ENCODE data around the gene TNFAIP6.

TNFAIP6 gene

DNA sequence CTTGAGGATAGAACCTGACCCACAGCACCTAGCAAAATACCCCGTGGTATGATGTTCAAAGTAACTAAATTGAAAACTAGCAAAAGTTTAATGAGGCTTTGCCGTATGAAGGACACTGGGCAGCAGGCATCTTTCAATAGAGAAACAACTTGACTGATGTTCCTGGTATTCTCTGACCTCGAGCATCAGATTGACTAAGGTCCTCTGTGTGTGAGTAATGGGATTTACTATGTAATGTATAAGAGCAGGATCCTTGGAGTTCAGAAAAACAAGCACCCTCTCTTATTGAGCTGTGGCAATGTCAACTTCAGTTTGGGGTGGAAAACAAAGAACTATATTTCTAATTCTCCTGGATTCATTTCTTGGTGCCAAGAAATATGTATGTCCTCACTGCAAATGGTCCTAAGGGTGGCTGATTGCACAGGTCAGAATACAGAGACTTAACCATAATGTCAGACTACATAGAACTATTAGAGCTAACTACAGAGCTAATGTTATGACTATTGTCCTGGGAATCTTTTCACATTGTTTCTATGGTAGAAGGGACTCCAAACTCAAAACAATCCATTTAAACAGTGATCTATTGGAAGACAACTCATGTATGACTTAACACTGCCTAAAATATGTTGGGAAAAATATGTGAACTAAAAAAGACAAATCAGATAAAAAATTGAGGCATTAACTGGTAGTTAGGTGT, 4.4 kb downstream of the TNFAIP6 start:
- TF ChIP-seq, protein P1, sequence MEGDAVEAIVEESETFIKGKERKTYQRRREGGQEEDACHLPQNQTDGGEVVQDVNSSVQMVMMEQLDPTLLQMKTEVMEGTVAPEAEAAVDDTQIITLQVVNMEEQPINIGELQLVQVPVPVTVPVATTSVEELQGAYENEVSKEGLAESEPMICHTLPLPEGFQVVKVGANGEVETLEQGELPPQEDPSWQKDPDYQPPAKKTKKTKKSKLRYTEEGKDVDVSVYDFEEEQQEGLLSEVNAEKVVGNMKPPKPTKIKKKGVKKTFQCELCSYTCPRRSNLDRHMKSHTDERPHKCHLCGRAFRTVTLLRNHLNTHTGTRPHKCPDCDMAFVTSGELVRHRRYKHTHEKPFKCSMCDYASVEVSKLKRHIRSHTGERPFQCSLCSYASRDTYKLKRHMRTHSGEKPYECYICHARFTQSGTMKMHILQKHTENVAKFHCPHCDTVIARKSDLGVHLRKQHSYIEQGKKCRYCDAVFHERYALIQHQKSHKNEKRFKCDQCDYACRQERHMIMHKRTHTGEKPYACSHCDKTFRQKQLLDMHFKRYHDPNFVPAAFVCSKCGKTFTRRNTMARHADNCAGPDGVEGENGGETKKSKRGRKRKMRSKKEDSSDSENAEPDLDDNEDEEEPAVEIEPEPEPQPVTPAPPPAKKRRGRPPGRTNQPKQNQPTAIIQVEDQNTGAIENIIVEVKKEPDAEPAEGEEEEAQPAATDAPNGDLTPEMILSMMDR (IDR thresholded peaks at IDR 0.05; ENCODE audit: low read depth, low read length) = no peak
- no peak overlapping the region for H3K4me3 ChIP-seq (ENCODE audit: low read depth, low read length)

DNA sequence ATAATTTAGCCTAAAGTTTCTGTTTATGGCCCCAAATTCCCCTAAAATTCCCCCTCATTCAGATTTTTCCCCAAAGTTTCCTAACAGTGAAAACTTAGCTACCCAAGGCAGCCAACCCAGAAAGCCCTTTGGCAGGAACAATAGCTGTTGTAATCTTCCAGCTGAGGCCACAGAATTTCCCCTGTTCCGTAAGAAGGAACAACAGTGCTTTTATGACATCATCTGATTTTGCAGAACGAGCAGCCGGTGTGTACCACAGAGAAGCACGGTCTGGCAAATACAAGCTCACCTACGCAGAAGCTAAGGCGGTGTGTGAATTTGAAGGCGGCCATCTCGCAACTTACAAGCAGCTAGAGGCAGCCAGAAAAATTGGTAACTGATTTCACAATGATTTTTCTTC, 6.3 kb downstream of the TNFAIP6 start:
- no peak overlapping the region for H3K4me3 ChIP-seq (ENCODE audit: low read depth, low read length)
- TF ChIP-seq, protein P1 (IDR thresholded peaks at IDR 0.05; ENCODE audit: low read depth, low read length) = no peak

DNA sequence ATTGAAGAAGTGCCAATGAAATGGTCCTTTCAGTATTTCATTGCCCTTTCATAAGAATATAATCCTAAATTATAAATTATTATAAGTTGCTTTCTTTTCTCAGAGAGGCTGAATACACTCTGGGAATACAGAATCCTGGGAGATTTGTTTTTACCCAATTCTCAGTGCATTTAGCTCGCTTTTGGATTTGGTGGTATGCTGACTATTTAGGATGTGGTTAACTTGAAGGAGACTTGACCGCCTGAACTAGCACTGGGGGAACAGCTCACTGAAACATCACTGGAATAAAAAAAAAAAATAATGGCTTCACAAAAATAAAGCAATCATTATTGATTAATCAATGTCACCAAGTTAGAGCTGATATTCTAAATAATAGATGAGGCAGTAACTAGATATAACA, 10.2 kb downstream of the TNFAIP6 start:
- TF ChIP-seq, protein P1 (IDR thresholded peaks at IDR 0.05; ENCODE audit: low read depth, low read length) = no peak

DNA sequence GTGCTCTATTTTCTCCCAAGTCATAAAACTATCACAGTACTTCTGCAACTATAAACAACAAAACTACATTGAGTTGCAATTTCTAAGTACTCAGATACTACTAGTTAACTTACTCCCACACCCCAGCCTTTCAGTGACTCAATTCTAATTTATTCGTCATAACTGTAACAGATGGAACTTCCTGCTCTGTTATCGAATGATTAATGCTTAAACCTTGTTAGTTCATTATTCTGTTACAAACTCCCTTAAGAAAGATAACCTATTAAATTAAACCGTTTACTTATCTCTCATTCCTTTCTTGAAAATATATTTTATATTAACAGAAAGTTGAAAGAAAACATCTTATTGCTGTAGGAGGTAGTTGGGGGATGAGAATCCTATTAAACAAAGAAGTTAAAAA, 17.0 kb downstream of the TNFAIP6 start:
- no peak overlapping the region for H3K4me3 ChIP-seq (ENCODE audit: low read depth, low read length)
- TF ChIP-seq, protein P1 (IDR thresholded peaks at IDR 0.05; ENCODE audit: low read depth, low read length) = no peak

More for the DNA sequence above, 10.2 kb downstream of the TNFAIP6 start:
- H3K4me3 ChIP-seq (ENCODE audit: low read depth, low read length) = no peak overlapping the region

DNA sequence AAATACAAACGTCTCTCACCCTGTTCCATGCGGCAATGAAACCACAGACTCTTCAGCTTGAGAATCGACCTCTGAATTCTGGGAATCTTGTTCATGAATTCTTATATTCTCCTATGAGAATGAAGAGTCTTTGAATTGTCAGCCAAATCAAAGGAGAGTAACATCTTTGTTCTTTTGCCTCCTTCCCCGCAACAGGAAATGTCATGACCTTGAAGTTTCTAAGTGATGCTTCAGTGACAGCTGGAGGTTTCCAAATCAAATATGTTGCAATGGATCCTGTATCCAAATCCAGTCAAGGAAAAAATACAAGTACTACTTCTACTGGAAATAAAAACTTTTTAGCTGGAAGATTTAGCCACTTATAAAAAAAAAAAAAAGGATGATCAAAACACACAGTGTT, 21.8 kb downstream of the TNFAIP6 start:
- no peak overlapping the region for H3K4me3 ChIP-seq (ENCODE audit: low read depth, low read length)
- TF ChIP-seq, protein P1 (IDR thresholded peaks at IDR 0.05; ENCODE audit: low read depth, low read length) = no peak

DNA sequence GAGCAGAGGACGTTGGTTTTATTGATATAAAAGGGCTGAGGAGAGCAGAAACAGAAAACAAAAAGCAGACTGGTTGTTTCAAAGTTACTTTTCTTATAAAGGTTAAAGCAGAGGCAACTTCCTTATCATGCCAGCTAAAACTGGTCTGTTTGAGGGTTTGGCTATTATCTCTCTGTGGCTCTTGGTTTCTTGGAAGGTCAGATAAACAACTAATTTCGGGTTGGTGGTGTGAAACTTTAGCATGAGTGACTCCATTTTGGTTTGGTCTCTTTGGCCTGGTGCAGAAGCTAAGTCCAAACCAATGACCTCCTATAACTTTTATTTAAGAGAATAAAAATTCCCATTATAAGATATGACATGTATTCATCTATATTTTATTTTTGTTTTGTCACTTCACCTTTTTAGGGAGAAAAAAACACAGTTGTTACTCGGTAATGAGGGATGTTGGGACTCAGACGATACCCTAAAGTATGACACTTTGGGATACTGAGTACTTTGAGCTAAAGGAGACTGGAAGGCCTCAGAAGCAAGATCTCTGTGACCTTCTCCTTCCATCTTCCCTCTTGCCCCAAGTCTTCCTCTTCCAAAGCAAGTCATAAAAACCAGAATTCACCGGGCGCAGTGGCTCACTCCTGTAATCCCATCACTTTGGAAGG, 23.3 kb downstream of the TNFAIP6 start:
- H3K4me3 ChIP-seq (ENCODE audit: low read depth, low read length) = no peak overlapping the region
- TF ChIP-seq, protein P1 (IDR thresholded peaks at IDR 0.05; ENCODE audit: low read depth, low read length) = no peak

DNA sequence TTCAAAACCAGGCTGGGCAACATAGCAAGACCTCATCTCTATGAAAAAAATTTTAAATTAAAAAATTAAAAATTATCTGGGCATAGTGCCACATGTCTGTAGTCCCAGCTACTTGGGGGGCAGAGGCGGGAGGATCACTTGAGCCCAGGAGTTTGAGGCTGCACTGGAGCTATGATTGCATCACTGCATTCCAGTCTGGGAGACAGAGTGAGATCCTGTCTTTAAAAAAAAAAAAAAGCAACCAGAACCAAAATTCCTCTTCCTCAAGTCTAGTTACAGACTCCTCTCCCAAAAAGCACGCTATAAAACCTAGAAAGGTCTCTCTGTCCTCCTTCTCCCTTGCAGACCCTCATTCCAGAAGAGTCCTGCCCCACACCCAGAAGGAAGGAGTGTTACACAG, 23.9 kb downstream of the TNFAIP6 start:
- TF ChIP-seq, protein P1 (IDR thresholded peaks at IDR 0.05; ENCODE audit: low read depth, low read length) = no peak
- H3K4me3 ChIP-seq (ENCODE audit: low read depth, low read length) = no peak overlapping the region

Measured in WI38 (cell line).